A549 (cell line): ENCODE results near the gene AQP2. TPM values are rescaled to one million over a fixed set of nuclear protein-coding genes. Genes with fewer than 3 reads are reported as not detected.

Experiments
- ATAC-seq, 2 experiments: fragments of 200-7000 bp in 1 of 2; fragments of >200 bp in 1 of 2; cut with Nextera tagmentation in 1 of 2; cut with Tn5 transposase in 1 of 2; 3 replicates each; pipeline versions ENCODE4 v1.8.0 to v1.9.1; 2018 to 2020; ENCODE audit warnings: mild to moderate bottlenecking in 1 of 2, moderate library complexity in 1 of 2
- CTCF ChIA-PET: fragments of 300-600 bp; sonication (Branson Sonifier 250); formaldehyde crosslinking; extraction: SDS; loops from one replicate; lab custom pipeline; 2021; ENCODE audit warnings: antibody characterized with exemption, inconsistent platforms; lab: Yijun Ruan, JAX
- POLR2A ChIA-PET: fragments of 350-600 bp; formaldehyde crosslinking; extraction: SDS; loops from one replicate; lab custom pipeline; 2021; ENCODE audit warnings: antibody characterized with exemption, inconsistent platforms; lab: Yijun Ruan, JAX
- DNase-seq, 2 experiments: peaks; one replicate each; pipeline versions ENCODE4 v3.0.0 to v3.0.0-alpha.2; 2011 to 2016; ENCODE audit warnings: low read depth in 1 of 2, low spot score in 1 of 2
- FAIRE-seq: peaks from 2 replicates; lab custom pipeline; 2011; peaks lifted over from hg19 to GRCh38; lab: Jason Lieb, UNC
- H3K27ac ChIP-seq, 2 experiments: fragments of >200 bp; sonication (Bioruptor Twin); formaldehyde crosslinking; 3 replicates each; pipeline ENCODE4 v1.5.1; 2016 to 2017
- H3K4me1 ChIP-seq: fragments of >200 bp; sonication (Bioruptor Twin); formaldehyde crosslinking; 3 replicates; pipeline ENCODE4 v1.6.1; 2016
- H3K4me2 ChIP-seq: fragments of >200 bp; sonication (Bioruptor Twin); formaldehyde crosslinking; 3 replicates; pipeline ENCODE4 v1.6.1; 2016
- H3K4me3 ChIP-seq: fragments of >200 bp; sonication (Bioruptor Twin); formaldehyde crosslinking; 3 replicates; pipeline ENCODE4 v1.5.1; 2016
- H3K9me3 ChIP-seq: fragments of >200 bp; sonication (Bioruptor Twin); formaldehyde crosslinking; 3 replicates; pipeline ENCODE4 v1.6.1; 2016
- ATOH8 ChIP-seq: fragments of 250-450 bp; sonication (Bioruptor Pico); IDR thresholded peaks from 2 replicates; pipeline ENCODE4 v1.5.0; 2020; ENCODE audit warnings: low read depth, mild to moderate bottlenecking, moderate library complexity
- CBX8 ChIP-seq: fragments of 200-600 bp; sonication (generic); IDR thresholded peaks from 2 replicates; pipeline ENCODE4 v1.6.1; 2016
- CEBPB ChIP-seq, 2 experiments: fragments of >200 bp in 1 of 2; sonication (Bioruptor Twin) in 1 of 2; formaldehyde crosslinking in 1 of 2; IDR thresholded peaks; 2 replicates each; pipeline ENCODE4 v1.6.1; 2012 to 2016
- CHD4 ChIP-seq: fragments of 200-600 bp; sonication (generic); IDR thresholded peaks from 2 replicates; pipeline ENCODE4 v1.6.1; 2016; ENCODE audit warnings: antibody characterized with exemption, mild to moderate bottlenecking, borderline replicate concordance
- ESRRA ChIP-seq: fragments of 150-350 bp; IDR thresholded peaks from 2 replicates; pipeline ENCODE4 v1.6.1; 2014; ENCODE audit warnings: mild to moderate bottlenecking, low read length, borderline replicate concordance
- FOXS1 ChIP-seq: fragments of 250-450 bp; sonication (Bioruptor Pico); IDR thresholded peaks from 2 replicates; pipeline ENCODE4 v1.5.0; 2020; ENCODE audit warnings: mild to moderate bottlenecking, moderate library complexity
- HDAC2 ChIP-seq: fragments of 200-600 bp; sonication (generic); IDR thresholded peaks from 2 replicates; pipeline ENCODE4 v1.6.1; 2016
- HES2 ChIP-seq: fragments of >200 bp; sonication (Bioruptor Twin); formaldehyde crosslinking; IDR thresholded peaks from 2 replicates; pipeline ENCODE4 v1.6.1; 2016
- HMGXB4 ChIP-seq: fragments of 250-450 bp; sonication (Bioruptor Pico); IDR thresholded peaks from 2 replicates; pipeline ENCODE4 v1.5.0; 2021; ENCODE audit warnings: mild to moderate bottlenecking, moderate library complexity, borderline replicate concordance
- HOXA7 ChIP-seq: fragments of 250-450 bp; sonication (Bioruptor Pico); IDR thresholded peaks from 2 replicates; pipeline ENCODE4 v1.5.0; 2020; ENCODE audit warnings: mild to moderate bottlenecking, moderate library complexity
- HOXB5 ChIP-seq: fragments of 250-450 bp; sonication (Bioruptor Pico); IDR thresholded peaks from 2 replicates; pipeline ENCODE4 v1.5.0; 2020; ENCODE audit warnings: mild to moderate bottlenecking, moderate library complexity
- NFE2L2 ChIP-seq: fragments of 150-350 bp; conservative IDR thresholded peaks from 2 replicates; pipeline ENCODE4 v1.6.1; 2014; ENCODE audit warnings: low read length
- PBX3 ChIP-seq: IDR thresholded peaks from 2 replicates; pipeline ENCODE4 v1.6.1; 2012
- PHF8 ChIP-seq: fragments of 200-600 bp; sonication (generic); IDR thresholded peaks from 2 replicates; pipeline ENCODE4 v1.6.1; 2016; ENCODE audit warnings: low read depth, mild to moderate bottlenecking, antibody characterized with exemption, moderate library complexity, borderline replicate concordance
- POLR2AphosphoS2 ChIP-seq: conservative IDR thresholded peaks from 2 replicates; pipeline ENCODE4 v1.6.1; 2012; ENCODE audit warnings: low read length, improper control_type of control experiment, inconsistent platforms
- SREBF2 ChIP-seq: fragments of 450-650 bp; IDR thresholded peaks from 2 replicates; pipeline ENCODE4 v1.6.1; 2014; ENCODE audit warnings: mild to moderate bottlenecking, moderate library complexity
- TFCP2L1 ChIP-seq: fragments of 250-450 bp; sonication (Bioruptor Pico); IDR thresholded peaks from 2 replicates; pipeline ENCODE4 v1.5.0; 2021; ENCODE audit warnings: mild to moderate bottlenecking
- TP53 ChIP-seq: fragments of 250-450 bp; sonication (Bioruptor Pico); IDR thresholded peaks from 2 replicates; pipeline ENCODE4 v1.5.0; 2021; ENCODE audit warnings: mild to moderate bottlenecking, moderate library complexity
- WGBS: methylation state at CpG from one replicate; pipeline ENCODE4 v1.1.6; 2017; ENCODE audit errors: missing lambda C conversion rate; 5-methylcytosine and 5-hydroxymethylcytosine counted together
- polyA minus RNA-seq: library from RNA; depleted of rRNA, polyadenylated mRNA; stranded (reverse); fragments of >200 nt; gene quantifications from 2 replicates; pipeline ENCODE4 v1.2.3, GENCODE V29; 2011; rRNA and poly(A)+ RNA removed
- polyA plus RNA-seq, 4 experiments: library from polyadenylated mRNA; depleted of rRNA in 3 of 4; stranded (reverse); fragments of >200 nt; fragmentation: RNase III in 1 of 4; extraction: RNeasy Plus Mini Kit Qiagen cat#74134 plus additional on column Dnase treatment in 1 of 4; gene quantifications; 2 replicates in 3 of 4; 3 replicates in 1 of 4; pipeline ENCODE4 v1.2.3, GENCODE V29; 2011 to 2017
- TF ChIP-seq, protein P1 (sequence below): IDR thresholded peaks from 2 replicates; pipeline ENCODE4 v1.6.1; 2012; ENCODE audit warnings: low read depth, borderline replicate concordance
- TF ChIP-seq, protein P2 (sequence below): fragments of >200 bp; sonication (Bioruptor Twin); formaldehyde crosslinking; IDR thresholded peaks from 3 replicates; pipeline ENCODE4 v1.5.1; 2016

AQP2 gene, protein sequence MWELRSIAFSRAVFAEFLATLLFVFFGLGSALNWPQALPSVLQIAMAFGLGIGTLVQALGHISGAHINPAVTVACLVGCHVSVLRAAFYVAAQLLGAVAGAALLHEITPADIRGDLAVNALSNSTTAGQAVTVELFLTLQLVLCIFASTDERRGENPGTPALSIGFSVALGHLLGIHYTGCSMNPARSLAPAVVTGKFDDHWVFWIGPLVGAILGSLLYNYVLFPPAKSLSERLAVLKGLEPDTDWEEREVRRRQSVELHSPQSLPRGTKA
- polyA plus RNA-seq (2011; rRNA removed) (not detected in 2 replicates), polyA plus RNA-seq (2017; fragmentation: RNase III; extraction: RNeasy Plus Mini Kit Qiagen cat#74134 plus additional on column Dnase treatment) (not detected in 3 replicates), polyA minus RNA-seq (not detected in 2 replicates)
- polyA plus RNA-seq (2012; cell fraction: cytosol; rRNA removed) = not detected in 2 replicates
- not detected in 2 replicates for polyA plus RNA-seq (2012; cell fraction: nucleus; rRNA removed)

GRCh38 chr12:49950273-49951251 is at the start of gene AQP2:
Gene AQP2, plus strand, starts transcription at chr12:49950737. Its CDS starts 94 bp downstream, at chr12:49950831.
- no peak for TF ChIP-seq HDAC2
- no peak for TF ChIP-seq HMGXB4 (CRISPR knock-in tag)
- TF ChIP-seq PHF8 = no peak
- no peak for TF ChIP-seq ESRRA
- no peak for TF ChIP-seq TFCP2L1 (CRISPR knock-in tag)
- TF ChIP-seq, protein P1, sequence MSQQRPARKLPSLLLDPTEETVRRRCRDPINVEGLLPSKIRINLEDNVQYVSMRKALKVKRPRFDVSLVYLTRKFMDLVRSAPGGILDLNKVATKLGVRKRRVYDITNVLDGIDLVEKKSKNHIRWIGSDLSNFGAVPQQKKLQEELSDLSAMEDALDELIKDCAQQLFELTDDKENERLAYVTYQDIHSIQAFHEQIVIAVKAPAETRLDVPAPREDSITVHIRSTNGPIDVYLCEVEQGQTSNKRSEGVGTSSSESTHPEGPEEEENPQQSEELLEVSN = no peak
- no peak for TF ChIP-seq HOXB5 (CRISPR knock-in tag)
- no peak for TF ChIP-seq SREBF2
- no peak for TF ChIP-seq HES2
- TF ChIP-seq CBX8 = no peak
- no peak for TF ChIP-seq NFE2L2
- TF ChIP-seq TP53 (CRISPR knock-in tag) = no peak
- TF ChIP-seq, protein P2, sequence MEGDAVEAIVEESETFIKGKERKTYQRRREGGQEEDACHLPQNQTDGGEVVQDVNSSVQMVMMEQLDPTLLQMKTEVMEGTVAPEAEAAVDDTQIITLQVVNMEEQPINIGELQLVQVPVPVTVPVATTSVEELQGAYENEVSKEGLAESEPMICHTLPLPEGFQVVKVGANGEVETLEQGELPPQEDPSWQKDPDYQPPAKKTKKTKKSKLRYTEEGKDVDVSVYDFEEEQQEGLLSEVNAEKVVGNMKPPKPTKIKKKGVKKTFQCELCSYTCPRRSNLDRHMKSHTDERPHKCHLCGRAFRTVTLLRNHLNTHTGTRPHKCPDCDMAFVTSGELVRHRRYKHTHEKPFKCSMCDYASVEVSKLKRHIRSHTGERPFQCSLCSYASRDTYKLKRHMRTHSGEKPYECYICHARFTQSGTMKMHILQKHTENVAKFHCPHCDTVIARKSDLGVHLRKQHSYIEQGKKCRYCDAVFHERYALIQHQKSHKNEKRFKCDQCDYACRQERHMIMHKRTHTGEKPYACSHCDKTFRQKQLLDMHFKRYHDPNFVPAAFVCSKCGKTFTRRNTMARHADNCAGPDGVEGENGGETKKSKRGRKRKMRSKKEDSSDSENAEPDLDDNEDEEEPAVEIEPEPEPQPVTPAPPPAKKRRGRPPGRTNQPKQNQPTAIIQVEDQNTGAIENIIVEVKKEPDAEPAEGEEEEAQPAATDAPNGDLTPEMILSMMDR = no peak
- no peak for TF ChIP-seq ATOH8 (CRISPR knock-in tag)
- no peak for TF ChIP-seq FOXS1 (CRISPR knock-in tag)
- no peak for TF ChIP-seq CHD4
- no peak for TF ChIP-seq HOXA7 (CRISPR knock-in tag)
- TF ChIP-seq PBX3 = no peak
- no peak for TF ChIP-seq POLR2AphosphoS2
- TF ChIP-seq CEBPB (IDR thresholded peaks at IDR 0.05) = no peak
- Histone ChIP-seq H3K9me3 (no peaks in the 10 kb centered on the region), H3K4me2 (no peak within 1 kb of the TSS), H3K4me3 (no peak within 1 kb of the TSS), H3K27ac (no peak within 1 kb of the TSS), H3K4me1 (0 out of 3 replicates have a peak, but pooled peaks cover 4% of the 10 kb centered on the region)
- no peak for FAIRE-seq
- no peak for ATAC-seq
- WGBS = 76% methylated on average over 25 of the region's 32 CpGs
- DNase-seq = no peak
- CTCF ChIA-PET = interaction anchor here (1.1 to 7.7 kb wide), 6 partner anchors 13 to 314 kb away, joined by 4 to 193 read pairs (median 6); partner anchors contain the start of gene AQP5
- POLR2A ChIA-PET = no interaction called here
